Activated CD4-positive, alpha-beta T cell treated with anti-CD3 and anti-CD28 coated beads, Interleukin-2, amount 10 ng/mL, durations not matched to agents 7 days and 5 days (primary cell): ENCODE data around the gene TREML2. TPM values are rescaled to one million over a fixed set of nuclear protein-coding genes. Genes with fewer than 3 reads are reported as not detected.
A peak's percentile ranks its signal among the peaks of the same experiment; 100 is the strongest.

ENCODE experiments used
- CTCF ChIA-PET: fragments of 350-600 bp; sonication (Branson Sonifier 250); formaldehyde crosslinking; loops from one replicate; lab custom pipeline; 2021; ENCODE audit warnings: antibody characterized with exemption; lab: Charles Lee
- POLR2A ChIA-PET: fragments of 350-600 bp; sonication (Branson Sonifier 250); formaldehyde crosslinking; loops from one replicate; lab custom pipeline; 2021; ENCODE audit warnings: antibody characterized with exemption; lab: Charles Lee
- DNase-seq: peaks from one replicate; pipeline ENCODE4 v3.0.0-alpha.2; 2020
- H3K27ac Mint-ChIP-seq: one replicate; pipeline ENCODE4 v1.8.0; 2021; ENCODE audit warnings: mild to moderate bottlenecking, moderate library complexity, mixed read lengths
- H3K27me3 Mint-ChIP-seq: one replicate; pipeline ENCODE4 v1.8.0; 2021; ENCODE audit warnings: mixed read lengths
- H3K36me3 Mint-ChIP-seq: one replicate; pipeline ENCODE4 v1.8.0; 2021; ENCODE audit warnings: low read depth, mixed read lengths
- H3K4me1 Mint-ChIP-seq: one replicate; pipeline ENCODE4 v1.8.0; 2021; ENCODE audit warnings: mixed read lengths
- H3K4me3 Mint-ChIP-seq: one replicate; pipeline ENCODE4 v1.8.0; 2021; ENCODE audit warnings: mild to moderate bottlenecking, moderate library complexity, mixed read lengths
- H3K9me3 Mint-ChIP-seq: one replicate; pipeline ENCODE4 v1.8.0; 2021; ENCODE audit warnings: mixed read lengths
- total RNA-seq, 2 experiments: library from RNA; stranded (reverse); gene quantifications; one replicate each; pipeline ENCODE4 v1.2.3, GENCODE V29; 2021

TREML2 gene
- total RNA-seq, 2 experiments from 2014 or later: 22.9 to 25.8 TPM

- H3K27ac Mint-ChIP-seq: no peak overlapping the region
- H3K9me3 Mint-ChIP-seq: peaks cover 6% of the 10 kb centered on the region
- H3K4me3 Mint-ChIP-seq: no peak overlapping the region
- no peaks in the 10 kb centered on the region for H3K27me3 Mint-ChIP-seq
- H3K36me3 Mint-ChIP-seq: peaks cover 6% of the 10 kb centered on the region
- POLR2A ChIA-PET: no interaction called here
- CTCF ChIA-PET: interaction anchor here (0.7 kb wide), 1 partner anchor 174 kb away, joined by 3 read pairs; no protein-coding TSS in a partner anchor
- H3K4me1 Mint-ChIP-seq: peaks cover 52% of the 10 kb centered on the region
- no peak for DNase-seq
Measured at GRCh38 chr6:41184761-41185160, 16.2 kb downstream of the TREML2 start.

GRCh38 chr6:41182069-41183034, 18.6 kb downstream of the TREML2 start:
- H3K27ac Mint-ChIP-seq: no peak overlapping the region

GRCh38 chr6:41181566-41181965, 19.4 kb downstream of the TREML2 start:
- Mint-ChIP-seq H3K27ac (peak overlapping the region; percentile 1), H3K36me3 (no peaks in the 10 kb centered on the region), H3K27me3 (peaks cover 14% of the 10 kb centered on the region), H3K4me1 (peaks cover 30% of the 10 kb centered on the region), H3K4me3 (no peak overlapping the region), H3K9me3 (no peaks in the 10 kb centered on the region)
- ChIA-PET CTCF (interaction anchor here (0.8 to 1.9 kb wide), 9 partner anchors 10 to 401 kb away, joined by 3 to 9 read pairs (median 4); partner anchors contain the start of genes NFYA, OARD1, TREML1 and TREML2), POLR2A (no interaction called here)
- DNase-seq: no peak

More at GRCh38 chr6:41182069-41183034, 18.6 kb downstream of the TREML2 start:
- Mint-ChIP-seq H3K4me3 (no peak overlapping the region), H3K36me3 (no peaks in the 10 kb centered on the region), H3K4me1 (peaks cover 38% of the 10 kb centered on the region), H3K9me3 (no peaks in the 10 kb centered on the region), H3K27me3 (peaks cover 6% of the 10 kb centered on the region)
- CTCF ChIA-PET: interaction anchor here (0.6 to 1.8 kb wide), 19 partner anchors 10 to 401 kb away, joined by 3 to 8 read pairs (median 3); partner anchors contain the start of genes NFYA, OARD1, TREML1 and TREML2
- POLR2A ChIA-PET: no interaction called here
- peak; percentile 76 for DNase-seq

- H3K4me1 Mint-ChIP-seq: peaks cover 15% of the 10 kb centered on the region
- no peak for DNase-seq
- H3K27ac Mint-ChIP-seq: peak overlapping the region; percentile 1
- H3K27me3 Mint-ChIP-seq: peaks cover 24% of the 10 kb centered on the region
- no peaks in the 10 kb centered on the region for H3K36me3 Mint-ChIP-seq
- no peak overlapping the region for H3K4me3 Mint-ChIP-seq
- CTCF ChIA-PET: interaction anchor here (1.3 to 1.5 kb wide), 2 partner anchors 9 to 13 kb away, joined by 3 to 4 read pairs; no protein-coding TSS in a partner anchor
- POLR2A ChIA-PET: no interaction called here
- no peaks in the 10 kb centered on the region for H3K9me3 Mint-ChIP-seq
Measured at GRCh38 chr6:41179163-41179562, 21.8 kb downstream of the TREML2 start.

GRCh38 chr6:41177695-41178094, 23.3 kb downstream of the TREML2 start:
- Mint-ChIP-seq H3K4me3 (no peak overlapping the region), H3K9me3 (no peaks in the 10 kb centered on the region), H3K27me3 (peaks cover 24% of the 10 kb centered on the region), H3K4me1 (peaks cover 13% of the 10 kb centered on the region), H3K27ac (no peak overlapping the region), H3K36me3 (no peaks in the 10 kb centered on the region)
- no peak for DNase-seq
- POLR2A ChIA-PET: no interaction called here
- CTCF ChIA-PET: interaction anchor here (1.0 kb wide), 1 partner anchor 19 kb away, joined by 3 read pairs; no protein-coding TSS in a partner anchor

- Mint-ChIP-seq H3K4me3 (no peak overlapping the region), H3K4me1 (peaks cover 9% of the 10 kb centered on the region), H3K27me3 (peaks cover 24% of the 10 kb centered on the region), H3K9me3 (no peaks in the 10 kb centered on the region), H3K27ac (no peak overlapping the region), H3K36me3 (no peaks in the 10 kb centered on the region)
- POLR2A ChIA-PET: no interaction called here
- DNase-seq: no peak
- CTCF ChIA-PET: interaction anchor here (1.0 kb wide), 1 partner anchor 20 kb away, joined by 3 read pairs; no protein-coding TSS in a partner anchor
Measured at GRCh38 chr6:41177287-41177686, 23.7 kb downstream of the TREML2 start.

GRCh38 chr6:41176189-41176588, 24.8 kb downstream of the TREML2 start:
- Mint-ChIP-seq H3K4me1 (no peaks in the 10 kb centered on the region), H3K27me3 (peaks cover 24% of the 10 kb centered on the region), H3K4me3 (no peak overlapping the region), H3K36me3 (no peaks in the 10 kb centered on the region), H3K27ac (no peak overlapping the region), H3K9me3 (no peaks in the 10 kb centered on the region)
- no peak for DNase-seq
- CTCF ChIA-PET: no interaction called here
- POLR2A ChIA-PET: no interaction called here

- no peaks in the 10 kb centered on the region for H3K36me3 Mint-ChIP-seq
- H3K27me3 Mint-ChIP-seq: peaks cover 26% of the 10 kb centered on the region
- no peaks in the 10 kb centered on the region for H3K4me1 Mint-ChIP-seq
- H3K4me3 Mint-ChIP-seq: no peak overlapping the region
- ChIA-PET CTCF (no interaction called here), POLR2A (no interaction called here)
- H3K9me3 Mint-ChIP-seq: no peaks in the 10 kb centered on the region
- no peak for DNase-seq
- H3K27ac Mint-ChIP-seq: no peak overlapping the region
Measured at GRCh38 chr6:41175084-41175483, 25.9 kb downstream of the TREML2 start.

GRCh38 chr6:41174610-41175009, 26.3 kb downstream of the TREML2 start:
- CTCF ChIA-PET: no interaction called here
- DNase-seq: no peak
- Mint-ChIP-seq H3K36me3 (no peaks in the 10 kb centered on the region), H3K27me3 (peaks cover 26% of the 10 kb centered on the region), H3K27ac (no peak overlapping the region), H3K4me3 (no peak overlapping the region), H3K9me3 (no peaks in the 10 kb centered on the region), H3K4me1 (no peaks in the 10 kb centered on the region)
- POLR2A ChIA-PET: no interaction called here

GRCh38 chr6:41171908-41172307, 29.0 kb downstream of the TREML2 start:
- DNase-seq: no peak
- peaks cover 2% of the 10 kb centered on the region for H3K4me1 Mint-ChIP-seq
- CTCF ChIA-PET: interaction anchor here (1.4 to 1.7 kb wide), 2 partner anchors 11 to 14 kb away, joined by 4 to 8 read pairs; no protein-coding TSS in a partner anchor
- POLR2A ChIA-PET: no interaction called here
- peaks cover 24% of the 10 kb centered on the region for H3K27me3 Mint-ChIP-seq
- H3K9me3 Mint-ChIP-seq: no peaks in the 10 kb centered on the region
- no peak overlapping the region for H3K4me3 Mint-ChIP-seq
- H3K36me3 Mint-ChIP-seq: no peaks in the 10 kb centered on the region
- H3K27ac Mint-ChIP-seq: no peak overlapping the region

GRCh38 chr6:41170547-41171160, 30.3 kb downstream of the TREML2 start:
- no peak overlapping the region for H3K27ac Mint-ChIP-seq
- no peak overlapping the region for H3K4me3 Mint-ChIP-seq
- no peaks in the 10 kb centered on the region for H3K36me3 Mint-ChIP-seq
- H3K27me3 Mint-ChIP-seq: peaks cover 20% of the 10 kb centered on the region
- ChIA-PET CTCF (interaction anchor here (1.4 to 1.7 kb wide), 2 partner anchors 12 to 16 kb away, joined by 4 to 8 read pairs; no protein-coding TSS in a partner anchor), POLR2A (no interaction called here)
- no peak for DNase-seq
- H3K9me3 Mint-ChIP-seq: no peaks in the 10 kb centered on the region
- H3K4me1 Mint-ChIP-seq: peaks cover 2% of the 10 kb centered on the region

- H3K4me1 Mint-ChIP-seq: peaks cover 2% of the 10 kb centered on the region
- no peaks in the 10 kb centered on the region for H3K36me3 Mint-ChIP-seq
- no peak for DNase-seq
- H3K9me3 Mint-ChIP-seq: no peaks in the 10 kb centered on the region
- CTCF ChIA-PET: interaction anchor here (0.6 to 1.3 kb wide), 2 partner anchors 12 to 15 kb away, joined by 3 read pairs; no protein-coding TSS in a partner anchor
- peaks cover 16% of the 10 kb centered on the region for H3K27me3 Mint-ChIP-seq
- H3K27ac Mint-ChIP-seq: no peak overlapping the region
- no peak overlapping the region for H3K4me3 Mint-ChIP-seq
- POLR2A ChIA-PET: no interaction called here
Measured at GRCh38 chr6:41167173-41167963, 33.6 kb downstream of the TREML2 start.
